Pancreas (tissue), 10 donors: ENCODE measurements around the gene SORCS3. TPM values are rescaled to one million over a fixed set of nuclear protein-coding genes. Genes with fewer than 3 reads are reported as not detected.

ENCODE experiments used
- ATAC-seq, 4 donors: fragments of 200-7000 bp; cut with Tn5 transposase; one replicate each; pipeline versions ENCODE4 v1.8.0 to v1.9.1; 2020; ENCODE audit warnings: mild to moderate bottlenecking in 4 of 4, moderate library complexity in 4 of 4
- DNase-seq, 6 donors: peaks; one replicate each; pipeline ENCODE4 v3.0.0-alpha.2; 2020
- FAIRE-seq: peaks from 2 replicates; lab custom pipeline; 2012; peaks lifted over from hg19 to GRCh38; lab: Jason Lieb, UNC
- H3K27ac ChIP-seq, 4 donors: fragments of 200-600 bp; sonication (generic); 1 replicate in 3 of 4; 2 replicates in 1 of 4; pipeline versions ENCODE4 v1.5.0 to v1.8.0; 2020
- H3K27me3 ChIP-seq, 4 donors: fragments of 200-600 bp; one replicate each; pipeline ENCODE4 v1.8.0; 2021
- H3K36me3 ChIP-seq, 3 donors: fragments of 200-600 bp; sonication (generic) in 1 of 3; one replicate each; pipeline versions ENCODE4 v1.5.0 to v1.8.0; 2020 to 2021
- H3K4me1 ChIP-seq, 3 donors: fragments of 200-600 bp; one replicate each; pipeline ENCODE4 v1.8.0; 2021
- H3K4me3 ChIP-seq, 4 donors: fragments of 200-600 bp; sonication (generic) in 2 of 4; one replicate each; pipeline versions ENCODE4 v1.5.0 to v1.8.0; 2020 to 2021
- H3K9me3 ChIP-seq, 4 donors: fragments of 200-600 bp; one replicate each; pipeline ENCODE4 v1.8.0; 2021
- CTCF ChIP-seq, 4 donors: fragments of 200-600 bp; sonication (generic) in 3 of 4; IDR thresholded peaks; one replicate each; pipeline versions ENCODE4 v1.5.0 to v1.8.0; 2021; ENCODE audit warnings: antibody characterized with exemption in 4 of 4
- WGBS, 2 donors: extraction: QIAGEN DNeasy Blood & Tissue Kit; methylation state at CpG; one replicate each; pipeline ENCODE4 v1.1.7; 2013; 5-methylcytosine and 5-hydroxymethylcytosine counted together
- intact Hi-C, 3 donors: fragments of 100-400 bp; cut with DNase I; formaldehyde crosslinking; loops; one replicate each; pipeline versions ENCODE4 v1.11.1 to v1.14.2; 2022
- polyA plus RNA-seq, 2 donors: library from polyadenylated mRNA; stranded (reverse); fragments of 200-250 nt; gene quantifications; one replicate each; pipeline ENCODE4 v1.2.3, GENCODE V29; 2013
- total RNA-seq, 6 donors: library from RNA; stranded (reverse); fragmentation: NEBNext Ultra II Directional in 4 of 6; extraction: Animal tissue kit (Norgen Biotek cat#: 25700) in 4 of 6; gene quantifications; one replicate each; pipeline versions ENCODE4 v1.2.1 to v1.2.4, GENCODE V29; 2021 to 2023
- donor health status: healthy with polysubstance abuse.
- donor health status: DM: no; HTN: no; CAD: no; lungs with moderate emphysema.
- donor health status: DM: no; HTN: no; CAD: no.
- donor health status: control.
- donor health status: control.
- donor health status: Bipolar disorder and iron deficiency.
- donor health status: DM: yes; HTN: yes; CAD: no.
- donor health status: DM: no; HTN: no; CAD: no.
- donor health status: DM: no; HTN: no; CAD: no.
- donor health status: DM: yes; HTN: yes; CAD: no.

SORCS3 gene
- total and polyA plus RNA-seq, 8 donors: 0.02 TPM; not detected in 7

GRCh38 chr10:104993085-104993484, 352.0 kb downstream of the SORCS3 start:
- no peaks in the 10 kb centered on the region for H3K4me1 ChIP-seq
- DNase-seq: no peak
- ATAC-seq: no peak
- H3K36me3 ChIP-seq: no peaks in the 10 kb centered on the region
- no peak for FAIRE-seq
- 58 to 68% methylated on average over 6 of the region's 6 CpGs for WGBS, 2 donors
- H3K4me3 ChIP-seq: no peak overlapping the region
- intact Hi-C loops: no loop called here
- H3K27me3 ChIP-seq: no peaks in the 10 kb centered on the region
- TF ChIP-seq CTCF (IDR thresholded peaks at IDR 0.05): no peak
- no peaks in the 10 kb centered on the region for H3K9me3 ChIP-seq
- H3K27ac ChIP-seq: no peak overlapping the region

GRCh38 chr10:105001269-105001668, 360.2 kb downstream of the SORCS3 start:
- Histone ChIP-seq H3K4me3 (no peak overlapping the region), H3K27ac (no peak overlapping the region), H3K36me3 (no peaks in the 10 kb centered on the region), H3K27me3 (no peaks in the 10 kb centered on the region), H3K4me1 (no peaks in the 10 kb centered on the region), H3K9me3 (no peaks in the 10 kb centered on the region)
- DNase-seq (no peak), ATAC-seq (no peak), FAIRE-seq (no peak)
- no peak for TF ChIP-seq CTCF (IDR thresholded peaks at IDR 0.05)
- WGBS, 2 donors: 79 to 81% methylated on average over 2 of the region's 2 CpGs
- intact Hi-C loops: no loop called here

DNA sequence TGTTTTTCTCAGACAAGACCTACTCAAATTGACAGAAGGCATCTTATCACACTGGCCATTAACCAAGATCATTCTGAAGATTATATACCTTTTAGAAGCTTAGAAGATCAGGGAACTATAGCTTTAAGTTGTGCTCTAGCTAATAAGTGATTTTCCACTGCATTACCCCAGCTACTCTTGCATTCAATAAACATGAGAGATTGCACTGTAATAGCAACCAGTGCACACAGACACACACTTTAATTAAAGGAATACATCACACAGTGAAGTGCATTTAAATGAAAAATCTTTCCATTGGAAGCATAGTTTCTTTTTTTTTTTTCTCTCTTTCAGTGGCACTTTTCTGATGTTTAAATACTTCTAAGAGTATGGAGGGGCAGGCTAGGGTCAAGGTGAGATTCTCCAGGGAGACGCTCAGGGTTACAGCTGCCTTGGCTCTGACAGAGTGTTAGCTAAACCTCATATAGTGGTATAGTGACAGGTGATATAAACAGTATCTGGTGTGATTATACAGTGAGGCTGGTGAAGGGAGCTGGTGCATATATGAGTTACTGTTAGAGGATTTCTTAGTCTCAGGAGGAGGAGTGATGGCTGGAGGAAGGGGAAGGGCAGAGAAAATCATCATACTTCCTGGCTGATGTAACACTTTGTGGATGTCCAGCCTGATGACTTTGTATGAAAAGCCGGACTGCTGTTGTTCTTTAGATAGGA, 369.5 kb downstream of the SORCS3 start:
- WGBS, 2 donors: 48 to 53% methylated on average over 2 of the region's 2 CpGs
- FAIRE-seq: no peak
- no peak for DNase-seq
- Histone ChIP-seq H3K27ac (no peak overlapping the region), H3K4me1 (no peaks in the 10 kb centered on the region), H3K9me3 (no peaks in the 10 kb centered on the region), H3K4me3 (no peak overlapping the region), H3K36me3 (no peaks in the 10 kb centered on the region), H3K27me3 (no peaks in the 10 kb centered on the region)
- no peak for ATAC-seq
- intact Hi-C loops: no loop called here
- TF ChIP-seq CTCF (IDR thresholded peaks at IDR 0.05): no peak

- no peak overlapping the region for H3K27ac ChIP-seq
- DNase-seq (no peak), ATAC-seq (no peak), FAIRE-seq (no peak)
- no peaks in the 10 kb centered on the region for H3K27me3 ChIP-seq
- TF ChIP-seq CTCF (IDR thresholded peaks at IDR 0.05): no peak
- intact Hi-C loops: no loop called here
- no peaks in the 10 kb centered on the region for H3K9me3 ChIP-seq
- H3K36me3 ChIP-seq: no peaks in the 10 kb centered on the region
- H3K4me3 ChIP-seq: no peak overlapping the region
- WGBS, 2 donors: 50 to 63% methylated on average over 2 of the region's 2 CpGs
- no peaks in the 10 kb centered on the region for H3K4me1 ChIP-seq
Measured at GRCh38 chr10:105017116-105017515, 376.0 kb downstream of the SORCS3 start.

- DNase-seq (no peak), FAIRE-seq (no peak), ATAC-seq (no peak)
- Histone ChIP-seq H3K4me1 (no peaks in the 10 kb centered on the region), H3K27me3 (no peaks in the 10 kb centered on the region), H3K9me3 (no peaks in the 10 kb centered on the region), H3K36me3 (no peaks in the 10 kb centered on the region), H3K4me3 (no peak overlapping the region), H3K27ac (no peak overlapping the region)
- intact Hi-C loops: no loop called here
- TF ChIP-seq CTCF (IDR thresholded peaks at IDR 0.05): no peak
Measured at GRCh38 chr10:105017691-105018090, 376.6 kb downstream of the SORCS3 start.
